HG03520 (cell line): ENCODE data around the gene AHSA1.

ENCODE experiments used
- ATAC-seq: cut with Tn5 transposase; IDR thresholded peaks from one replicate; pipeline ENCODE4 v1.9.1; 2021; ENCODE audit warnings: mild to moderate bottlenecking, moderate library complexity; ENCODE audit not compliant: unreplicated experiment

AHSA1 gene

GRCh38 chr14:77470224-77470870, 12.5 kb downstream of the AHSA1 start:
- ATAC-seq = no peak

- no peak for ATAC-seq
These were observed 16.0 kb downstream of the AHSA1 start for GRCh38 chr14:77473921-77474320.

- ATAC-seq = no peak
These were observed 16.7 kb downstream of the AHSA1 start for GRCh38 chr14:77474479-77475177.

GRCh38 chr14:77475432-77476115, 17.7 kb downstream of the AHSA1 start:
- ATAC-seq = no peak

- no peak for ATAC-seq
These were observed 20.1 kb downstream of the AHSA1 start for GRCh38 chr14:77478029-77478428.

- peak; percentile 97 for ATAC-seq
These were observed 20.9 kb downstream of the AHSA1 start for GRCh38 chr14:77478796-77479195.

GRCh38 chr14:77482422-77482821, 24.5 kb downstream of the AHSA1 start:
- ATAC-seq = no peak

GRCh38 chr14:77485256-77485655, 27.4 kb downstream of the AHSA1 start:
- no peak for ATAC-seq

- no peak for ATAC-seq
These were observed 28.2 kb downstream of the AHSA1 start for GRCh38 chr14:77485901-77486678.

GRCh38 chr14:77488558-77488957, 30.7 kb downstream of the AHSA1 start:
- ATAC-seq = no peak

GRCh38 chr14:77489041-77489440, 31.1 kb downstream of the AHSA1 start:
- ATAC-seq = no peak

- ATAC-seq = no peak
These were observed 32.6 kb downstream of the AHSA1 start for GRCh38 chr14:77490347-77490986.

- no peak for ATAC-seq
These were observed 33.2 kb downstream of the AHSA1 start for GRCh38 chr14:77491056-77491455.

GRCh38 chr14:77495334-77495733, 37.4 kb downstream of the AHSA1 start:
- ATAC-seq = no peak

GRCh38 chr14:77498120-77498979, 40.5 kb downstream of the AHSA1 start, which contains the start of gene ISM2:
TSS of gene ISM2 (minus strand) at chr14:77498816. CDS start at chr14:77498793, 23 bp downstream.
- peak; percentile 60 for ATAC-seq

- ATAC-seq = peak; percentile 9
These were observed 41.2 kb downstream of the AHSA1 start for GRCh38 chr14:77498984-77499527.

- no peak for ATAC-seq
These were observed 44.4 kb downstream of the AHSA1 start for GRCh38 chr14:77502109-77502782.

GRCh38 chr14:77503138-77503537, 45.2 kb downstream of the AHSA1 start:
- no peak for ATAC-seq

- no peak for ATAC-seq
These were observed 47.1 kb downstream of the AHSA1 start for GRCh38 chr14:77505031-77505430.
